ENCODE measurements around the gene CNBP. TPM values are rescaled to one million over a fixed set of nuclear protein-coding genes. Genes with fewer than 3 reads are reported as not detected.

The CNBP gene
- total RNA-seq, 1 experiment from 2014 or later = 267 TPM

GRCh38 chr3:129204473-129204872, 20.8 kb upstream of the CNBP start:
- no TSS peak for BruUV-seq (replicated peaks)
- ChIA-PET POLR2A (ENCODE audit: unreplicated experiment) (no interaction called here), CTCF (no interaction called here)
- Histone ChIP-seq H3K27me3 (ENCODE audit: low read length) (no peaks in the 10 kb centered on the region), H3K4me1 (ENCODE audit: insufficient read depth, low read length) (no peaks in the 10 kb centered on the region), H4K20me1 (ENCODE audit: low read length) (no peaks in the 10 kb centered on the region), H3K36me3 (ENCODE audit: low read depth, low read length) (no peaks in the 10 kb centered on the region), H3F3A (ENCODE audit: low read length, unreplicated experiment) (no peaks in the 10 kb centered on the region), H2AFZ (ENCODE audit: low read length) (no peak overlapping the region), H3K27ac (ENCODE audit: low read length) (no peak overlapping the region), H3K9ac (ENCODE audit: low read length) (no peak overlapping the region), H3K4me3 (ENCODE audit: low read length) (no peak overlapping the region), H3K9me3 (ENCODE audit: low read length) (no peaks in the 10 kb centered on the region), H3K4me2 (ENCODE audit: low read length) (no peak overlapping the region), H3K9me2 (replicated peaks; ENCODE audit: low read length) (no peaks in the 10 kb centered on the region), H3K79me2 (ENCODE audit: low read length) (no peaks in the 10 kb centered on the region)
- DNase-seq (no peak), ATAC-seq (no peak)
- TF ChIP-seq CTCF (conservative IDR thresholded peaks at IDR 0.05; ENCODE audit: low read depth, low read length) (no peak), EZH2 (IDR thresholded peaks at IDR 0.05; ENCODE audit: low read length, unreplicated experiment) (no peak), EZH2phosphoT487 (IDR thresholded peaks at IDR 0.05; ENCODE audit: borderline replicate concordance, low read length) (no peak)
- intact Hi-C loops (cut with micrococcal nuclease) = no loop called here

GRCh38 chr3:129199366-129199765, 15.7 kb upstream of the CNBP start:
- ChIA-PET CTCF (no interaction called here), POLR2A (ENCODE audit: unreplicated experiment) (no interaction called here)
- Histone ChIP-seq H3K4me1 (ENCODE audit: insufficient read depth, low read length) (peaks cover 24% of the 10 kb centered on the region), H3K4me3 (ENCODE audit: low read length) (no peak overlapping the region), H3K79me2 (ENCODE audit: low read length) (no peaks in the 10 kb centered on the region), H3F3A (ENCODE audit: low read length, unreplicated experiment) (no peaks in the 10 kb centered on the region), H3K36me3 (ENCODE audit: low read depth, low read length) (no peaks in the 10 kb centered on the region), H3K4me2 (ENCODE audit: low read length) (no peak overlapping the region), H4K20me1 (ENCODE audit: low read length) (no peaks in the 10 kb centered on the region), H3K9me3 (ENCODE audit: low read length) (no peaks in the 10 kb centered on the region), H2AFZ (ENCODE audit: low read length) (no peak overlapping the region), H3K9ac (ENCODE audit: low read length) (no peak overlapping the region), H3K9me2 (replicated peaks; ENCODE audit: low read length) (no peaks in the 10 kb centered on the region), H3K27ac (ENCODE audit: low read length) (no peak overlapping the region), H3K27me3 (ENCODE audit: low read length) (no peaks in the 10 kb centered on the region)
- intact Hi-C loops (cut with micrococcal nuclease) = loop anchor here (5.0 kb wide), 2 partner anchors 33 to 48 kb away; partner anchors contain the start of gene COPG1
- BruUV-seq (replicated peaks) = no TSS peak
- TF ChIP-seq EZH2 (IDR thresholded peaks at IDR 0.05; ENCODE audit: low read length, unreplicated experiment) = no peak
- TF ChIP-seq EZH2phosphoT487 (IDR thresholded peaks at IDR 0.05; ENCODE audit: borderline replicate concordance, low read length) = no peak
- TF ChIP-seq CTCF (conservative IDR thresholded peaks at IDR 0.05; ENCODE audit: low read depth, low read length) = no peak
- DNase-seq (no peak), ATAC-seq (no peak)

- Histone ChIP-seq H3K27me3 (ENCODE audit: low read length) (no peaks in the 10 kb centered on the region), H3K9ac (ENCODE audit: low read length) (no peak overlapping the region), H3K4me3 (ENCODE audit: low read length) (no peak overlapping the region), H4K20me1 (ENCODE audit: low read length) (no peaks in the 10 kb centered on the region), H3K36me3 (ENCODE audit: low read depth, low read length) (no peaks in the 10 kb centered on the region), H3K4me2 (ENCODE audit: low read length) (no peak overlapping the region), H3K27ac (ENCODE audit: low read length) (0 out of 2 replicates have a peak overlapping the region, but pooled peaks have one; percentile 10), H3K9me2 (replicated peaks; ENCODE audit: low read length) (no peaks in the 10 kb centered on the region), H3K9me3 (ENCODE audit: low read length) (no peaks in the 10 kb centered on the region), H2AFZ (ENCODE audit: low read length) (no peak overlapping the region), H3F3A (ENCODE audit: low read length, unreplicated experiment) (no peaks in the 10 kb centered on the region), H3K4me1 (ENCODE audit: insufficient read depth, low read length) (peaks cover 24% of the 10 kb centered on the region), H3K79me2 (ENCODE audit: low read length) (no peaks in the 10 kb centered on the region)
- TF ChIP-seq CTCF (conservative IDR thresholded peaks at IDR 0.05; ENCODE audit: low read depth, low read length) = no peak
- TF ChIP-seq EZH2phosphoT487 (IDR thresholded peaks at IDR 0.05; ENCODE audit: borderline replicate concordance, low read length) = no peak
- TF ChIP-seq EZH2 (IDR thresholded peaks at IDR 0.05; ENCODE audit: low read length, unreplicated experiment) = no peak
- intact Hi-C loops (cut with micrococcal nuclease) = loop anchor here (5.0 kb wide), 2 partner anchors 35 to 50 kb away; partner anchors contain the start of gene COPG1
- DNase-seq (peak; percentile 28), ATAC-seq (no peak)
- POLR2A ChIA-PET (ENCODE audit: unreplicated experiment) = no interaction called here
- BruUV-seq (replicated peaks) = no TSS peak
- CTCF ChIA-PET = no interaction called here
Measured at GRCh38 chr3:129197321-129197720, 13.6 kb upstream of the CNBP start.
